Lower lobe of right lung (tissue), 2 donors: Measurements from ENCODE around the gene SOCS3. TPM values are rescaled to one million over a fixed set of nuclear protein-coding genes. Genes with fewer than 3 reads are reported as not detected.

ENCODE experiments used
- ATAC-seq, 2 donors: fragments of 200-7000 bp; cut with Tn5 transposase; one replicate each; pipeline ENCODE4 v1.9.1; 2020 to 2022; ENCODE audit warnings: mild to moderate bottlenecking in 2 of 2, moderate library complexity in 2 of 2
- DNase-seq: peaks from one replicate; pipeline ENCODE4 v3.0.0-alpha.2; 2020
- H3K27ac ChIP-seq: fragments of 200-600 bp; one replicate; pipeline ENCODE4 v1.8.0; 2022
- H3K27me3 ChIP-seq: fragments of 200-600 bp; one replicate; pipeline ENCODE4 v1.8.0; 2022; ENCODE audit warnings: low read depth
- H3K36me3 ChIP-seq: fragments of 200-600 bp; one replicate; pipeline ENCODE4 v1.8.0; 2022; ENCODE audit warnings: mild to moderate bottlenecking
- H3K4me1 ChIP-seq: fragments of 200-600 bp; one replicate; pipeline ENCODE4 v1.8.0; 2022
- H3K4me3 ChIP-seq: fragments of 200-600 bp; one replicate; pipeline ENCODE4 v1.8.0; 2022; ENCODE audit warnings: mild to moderate bottlenecking
- H3K9me3 ChIP-seq: fragments of 200-600 bp; one replicate; pipeline ENCODE4 v1.8.0; 2022
- CTCF ChIP-seq: fragments of 200-600 bp; IDR thresholded peaks from one replicate; pipeline ENCODE4 v1.8.0; 2022; ENCODE audit warnings: antibody characterized with exemption, mild to moderate bottlenecking
- intact Hi-C: fragments of 100-400 bp; cut with DNase I; formaldehyde crosslinking; loops from one replicate; pipeline ENCODE4 v1.11.0; 2022
- total RNA-seq: library from RNA; stranded (reverse); fragmentation: NEBNext Ultra II Directional; extraction: Animal tissue kit (Norgen Biotek cat#: 25700); gene quantifications from one replicate; pipeline ENCODE4 v1.2.1, GENCODE V29; 2021
- donor health status: DM: no; HTN: yes; CAD: no; lungs with severe emphysema.

The SOCS3 gene
- total RNA-seq, 1 donor from 2014 or later = 69.5 TPM

- peak overlapping the region; percentile 96 for H3K27ac ChIP-seq
- H3K27me3 ChIP-seq = no peaks in the 10 kb centered on the region
- DNase-seq = no peak
- H3K4me1 ChIP-seq = peaks cover 56% of the 10 kb centered on the region
- intact Hi-C loops = no loop called here
- ATAC-seq = no peak
- TF ChIP-seq CTCF = no peak
- no peak overlapping the region for H3K4me3 ChIP-seq
- H3K36me3 ChIP-seq = peaks cover 27% of the 10 kb centered on the region
- no peaks in the 10 kb centered on the region for H3K9me3 ChIP-seq
Observed at GRCh38 chr17:78361225-78361701, 1.4 kb upstream of the SOCS3 start.

DNA sequence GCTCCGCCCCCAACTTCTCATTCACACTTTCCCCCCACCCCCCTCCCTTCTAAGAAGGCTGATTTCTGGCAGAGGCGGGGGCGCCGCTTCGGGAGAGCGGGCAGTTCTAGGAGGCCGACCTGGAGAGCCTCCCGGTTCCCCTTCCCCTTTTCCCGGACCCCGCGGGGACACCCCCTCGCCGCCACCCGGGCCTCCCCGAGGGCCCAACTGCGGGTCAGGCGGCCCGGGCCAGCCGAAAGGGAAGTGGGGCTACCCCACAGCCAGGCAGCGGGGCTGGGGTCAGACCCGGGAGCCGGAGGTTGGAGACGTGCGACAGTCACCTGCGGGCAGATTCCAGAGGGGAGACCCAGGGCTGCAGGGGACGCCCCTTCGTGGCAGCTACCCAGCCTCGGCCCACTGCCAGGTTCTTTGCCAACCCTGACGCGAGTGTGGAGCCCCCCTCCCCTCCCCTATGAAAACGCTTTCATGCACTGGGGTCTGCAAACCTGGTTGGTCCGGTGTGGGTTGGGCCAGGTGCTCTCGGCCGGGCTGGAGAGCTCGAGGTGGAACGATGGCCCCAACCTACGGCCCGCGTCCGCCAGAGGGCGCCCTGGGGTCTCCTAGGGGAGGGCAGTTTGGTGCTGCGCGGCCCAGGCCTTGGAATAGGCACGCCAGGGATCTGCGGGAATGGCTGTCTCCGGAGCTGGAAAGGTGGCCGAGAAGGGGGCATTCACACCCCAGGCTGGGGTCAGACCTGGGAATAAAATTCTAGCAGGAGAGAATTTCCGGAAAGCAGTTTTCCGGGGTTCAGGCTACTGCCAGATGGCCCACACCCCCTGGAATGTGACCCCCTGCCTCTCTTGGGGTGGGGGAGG is 721 bp upstream of the SOCS3 start:
- peak; percentile 77 to 83 for ATAC-seq
- intact Hi-C loops = no loop called here
- peak; percentile 97 for DNase-seq
- Histone ChIP-seq H3K27ac (peak overlapping the region; percentile 96), H3K4me3 (peak overlapping the region; percentile 94), H3K27me3 (no peaks in the 10 kb centered on the region), H3K9me3 (no peaks in the 10 kb centered on the region), H3K4me1 (peaks cover 56% of the 10 kb centered on the region), H3K36me3 (peaks cover 34% of the 10 kb centered on the region)
- TF ChIP-seq CTCF = peak; percentile 97

DNA sequence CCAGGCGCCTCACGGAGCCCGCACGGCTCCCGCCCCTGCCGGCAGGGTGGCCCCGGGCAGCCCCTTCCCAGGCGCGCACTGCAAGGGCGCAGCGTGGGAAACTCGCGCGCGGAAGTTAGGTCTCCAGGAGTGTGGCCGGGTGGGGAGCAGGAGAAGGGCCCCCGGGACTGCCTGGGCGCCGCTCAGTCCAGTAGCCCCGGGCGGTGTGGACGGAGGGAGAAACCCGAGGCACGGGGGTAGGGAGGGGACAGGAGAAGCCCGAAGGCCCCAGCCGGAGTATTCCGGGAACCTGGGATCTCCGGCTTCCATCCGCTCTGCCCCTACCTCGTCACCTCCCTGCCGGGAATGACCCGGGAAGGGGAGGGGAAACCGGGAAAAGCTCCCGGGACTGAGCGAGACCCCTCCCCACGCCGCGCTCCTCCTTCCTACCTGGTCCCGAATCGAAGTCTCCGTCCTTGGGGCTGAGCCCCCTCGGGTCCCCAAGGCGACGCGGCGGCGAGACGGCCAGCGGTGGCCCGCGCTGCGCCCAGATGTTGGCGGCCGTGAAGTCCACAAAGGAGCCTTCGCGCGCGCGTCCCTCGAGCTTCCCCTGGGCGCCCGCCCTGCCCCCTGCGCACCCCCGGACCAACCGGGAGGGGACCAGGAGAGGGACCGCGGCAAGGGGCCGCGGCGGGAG is 418 bp downstream of the SOCS3 start:
- intact Hi-C loops = no loop called here
- DNase-seq = peak; percentile 63
- no peaks in the 10 kb centered on the region for H3K9me3 ChIP-seq
- no peaks in the 10 kb centered on the region for H3K27me3 ChIP-seq
- no peak for TF ChIP-seq CTCF
- peaks cover 56% of the 10 kb centered on the region for H3K4me1 ChIP-seq
- H3K27ac ChIP-seq = peak overlapping the region; percentile 96
- peak overlapping the region; percentile 94 for H3K4me3 ChIP-seq
- peaks cover 38% of the 10 kb centered on the region for H3K36me3 ChIP-seq
- peak; percentile 3 to 18 for ATAC-seq

- peak; percentile 60 for DNase-seq
- intact Hi-C loops = no loop called here
- Histone ChIP-seq H3K27me3 (no peaks in the 10 kb centered on the region), H3K36me3 (peaks cover 38% of the 10 kb centered on the region), H3K27ac (peak overlapping the region; percentile 96), H3K4me1 (peaks cover 62% of the 10 kb centered on the region), H3K9me3 (no peaks in the 10 kb centered on the region), H3K4me3 (peak overlapping the region; percentile 94)
- no peak for TF ChIP-seq CTCF
- ATAC-seq = peak in 1 of 2 donors; percentile 1
Observed at GRCh38 chr17:78358538-78359320, 1.1 kb downstream of the SOCS3 start.
